GM19372 (cell line): ENCODE results near the gene IL1RL2.

Experiments used
- ATAC-seq: cut with Tn5 transposase; IDR thresholded peaks from one replicate; pipeline ENCODE4 v1.9.1; 2021; ENCODE audit warnings: mild to moderate bottlenecking, low read depth, moderate library complexity; ENCODE audit not compliant: unreplicated experiment

Gene IL1RL2

GRCh38 chr2:102258386-102259074 is 71.7 kb downstream of the IL1RL2 start:
- ATAC-seq = no peak

GRCh38 chr2:102261467-102262135 is 74.8 kb downstream of the IL1RL2 start:
- no peak for ATAC-seq

- no peak for ATAC-seq
Observed at GRCh38 chr2:102262216-102263129, 75.7 kb downstream of the IL1RL2 start.

- no peak for ATAC-seq
Observed at GRCh38 chr2:102264952-102265351, 78.1 kb downstream of the IL1RL2 start.

- no peak for ATAC-seq
Observed at GRCh38 chr2:102266204-102266603, 79.4 kb downstream of the IL1RL2 start.

- no peak for ATAC-seq
Observed at GRCh38 chr2:102267774-102268173, 81.0 kb downstream of the IL1RL2 start.

- no peak for ATAC-seq
Observed at GRCh38 chr2:102268510-102269199, 81.8 kb downstream of the IL1RL2 start.

- no peak for ATAC-seq
Observed at GRCh38 chr2:102269200-102269524, 82.3 kb downstream of the IL1RL2 start.

- no peak for ATAC-seq
Observed at GRCh38 chr2:102271844-102272243, 85.0 kb downstream of the IL1RL2 start.

GRCh38 chr2:102273619-102274211 is 86.9 kb downstream of the IL1RL2 start:
- ATAC-seq = no peak

- no peak for ATAC-seq
Observed at GRCh38 chr2:102276549-102277201, 89.9 kb downstream of the IL1RL2 start.

GRCh38 chr2:102277202-102277700 is 90.4 kb downstream of the IL1RL2 start:
- no peak for ATAC-seq

GRCh38 chr2:102278720-102279390 is 92.0 kb downstream of the IL1RL2 start:
- no peak for ATAC-seq

GRCh38 chr2:102279391-102279735 is 92.5 kb downstream of the IL1RL2 start:
- ATAC-seq = no peak

GRCh38 chr2:102282678-102283091 is 95.9 kb downstream of the IL1RL2 start:
- no peak for ATAC-seq

GRCh38 chr2:102283996-102284395 is 97.2 kb downstream of the IL1RL2 start:
- no peak for ATAC-seq

GRCh38 chr2:102284611-102285010 is 97.8 kb downstream of the IL1RL2 start:
- no peak for ATAC-seq

- ATAC-seq = no peak
Observed at GRCh38 chr2:102285368-102285767, 98.5 kb downstream of the IL1RL2 start.

- ATAC-seq = no peak
Observed at GRCh38 chr2:102286041-102286440, 99.2 kb downstream of the IL1RL2 start.
